Gastrocnemius medialis (tissue), 4 donors: ENCODE data around the gene PSMD13.

ENCODE experiments used
- POLR2A ChIP-seq, 2 donors: fragments of 450-650 bp; IDR thresholded peaks; one replicate each; pipeline ENCODE4 v1.6.1; 2017; ENCODE audit warnings: antibody characterized with exemption in 2 of 2, mild to moderate bottlenecking in 2 of 2, moderate library complexity in 2 of 2
- TF ChIP-seq, protein P1 (sequence below), 5 experiments: fragments of 450-650 bp in 3 of 5; fragments of 200-600 bp in 2 of 5; sonication (generic) in 2 of 5; IDR thresholded peaks in 4 of 5; conservative IDR thresholded peaks in 1 of 5; 1 replicate in 4 of 5; 2 replicates in 1 of 5; pipeline ENCODE4 v1.5.1; 2016 to 2019; ENCODE audit warnings: antibody characterized with exemption in 5 of 5, mild to moderate bottlenecking in 3 of 5, moderate library complexity in 3 of 5

GRCh38 chr11:208181-208916 lies 28.4 kb upstream of the PSMD13 start:
- TF ChIP-seq, protein P1, sequence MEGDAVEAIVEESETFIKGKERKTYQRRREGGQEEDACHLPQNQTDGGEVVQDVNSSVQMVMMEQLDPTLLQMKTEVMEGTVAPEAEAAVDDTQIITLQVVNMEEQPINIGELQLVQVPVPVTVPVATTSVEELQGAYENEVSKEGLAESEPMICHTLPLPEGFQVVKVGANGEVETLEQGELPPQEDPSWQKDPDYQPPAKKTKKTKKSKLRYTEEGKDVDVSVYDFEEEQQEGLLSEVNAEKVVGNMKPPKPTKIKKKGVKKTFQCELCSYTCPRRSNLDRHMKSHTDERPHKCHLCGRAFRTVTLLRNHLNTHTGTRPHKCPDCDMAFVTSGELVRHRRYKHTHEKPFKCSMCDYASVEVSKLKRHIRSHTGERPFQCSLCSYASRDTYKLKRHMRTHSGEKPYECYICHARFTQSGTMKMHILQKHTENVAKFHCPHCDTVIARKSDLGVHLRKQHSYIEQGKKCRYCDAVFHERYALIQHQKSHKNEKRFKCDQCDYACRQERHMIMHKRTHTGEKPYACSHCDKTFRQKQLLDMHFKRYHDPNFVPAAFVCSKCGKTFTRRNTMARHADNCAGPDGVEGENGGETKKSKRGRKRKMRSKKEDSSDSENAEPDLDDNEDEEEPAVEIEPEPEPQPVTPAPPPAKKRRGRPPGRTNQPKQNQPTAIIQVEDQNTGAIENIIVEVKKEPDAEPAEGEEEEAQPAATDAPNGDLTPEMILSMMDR (IDR thresholded peaks at IDR 0.05 in 4 of 5, conservative IDR thresholded peaks at IDR 0.05 in 1 of 5), result no peak
- TF ChIP-seq POLR2A (IDR thresholded peaks at IDR 0.05), result peak; percentile 87 to 91
